ENCODE results near the gene LCE2A.

LCE2A gene

GRCh38 chr1:152743371-152744145, 45.4 kb downstream of the LCE2A start:
- DNase-seq = no peak

DNA sequence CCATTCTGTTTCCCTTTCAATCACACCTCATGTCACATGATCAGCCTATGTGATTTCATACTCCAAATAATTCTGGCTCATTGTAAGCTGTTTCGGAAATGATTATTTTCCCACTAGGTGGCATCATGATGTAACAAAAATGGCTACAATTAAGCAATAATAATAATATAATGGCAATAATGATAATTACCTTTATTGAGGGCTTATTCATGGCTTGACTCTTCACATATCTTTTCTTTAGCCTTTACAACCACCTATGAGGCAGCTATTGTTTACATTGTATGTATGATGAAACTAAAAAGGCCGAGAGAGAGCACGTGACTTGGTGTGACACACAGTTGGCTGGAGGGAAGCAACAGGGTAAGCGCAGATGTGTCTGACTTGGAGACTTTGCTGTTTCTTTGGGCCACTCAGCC, 47.2 kb downstream of the LCE2A start:
- peak; percentile 10 for DNase-seq

DNA sequence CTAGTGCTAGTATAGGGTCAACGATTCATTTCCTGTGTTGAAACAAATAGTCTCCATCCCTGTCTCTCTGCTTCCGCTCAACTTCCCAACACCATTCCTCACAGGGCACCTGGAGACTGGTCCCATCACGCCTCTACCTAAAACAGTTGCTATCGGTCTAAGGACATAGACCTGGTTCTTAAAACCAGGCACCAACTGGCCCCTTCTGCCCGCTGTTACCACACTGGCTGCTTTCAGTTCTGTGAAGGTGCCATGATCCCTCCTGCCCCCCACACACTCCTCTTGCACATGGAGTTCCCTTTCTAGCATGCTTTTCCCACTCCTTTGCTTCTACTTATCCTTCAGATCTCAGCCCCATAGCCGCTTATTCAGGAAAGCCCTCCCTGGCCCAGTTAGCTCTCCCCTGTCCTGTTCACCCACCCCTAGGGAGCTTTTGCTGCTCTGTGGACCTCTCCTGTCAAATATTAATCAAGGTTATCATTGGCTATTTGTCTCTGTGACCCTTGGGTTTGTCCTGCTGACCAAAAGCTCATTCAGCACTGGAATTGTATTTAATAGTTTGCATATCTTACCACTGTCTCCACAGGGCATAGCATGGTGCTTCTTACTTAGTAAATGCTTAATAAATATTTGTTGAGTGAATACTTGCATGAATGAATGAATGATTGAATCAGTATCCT, 47.8 kb downstream of the LCE2A start:
- no peak for DNase-seq

- peak; percentile 17 for DNase-seq
Measured at GRCh38 chr1:152747831-152748230, 49.7 kb downstream of the LCE2A start.

All from hematopoietic multipotent progenitor cell treated with erythropoietin and hydrocortisone succinate and interleukin-3 and kit ligand, for 4 days (in vitro differentiated cells).